GM12878 (cell line): ENCODE data around the gene KCNN1. TPM values are rescaled to one million over a fixed set of nuclear protein-coding genes. Genes with fewer than 3 reads are reported as not detected.

Source experiments
- ATAC-seq: fragments of 200-7000 bp; cut with Tn5 transposase; 3 replicates; pipeline ENCODE4 v1.9.1; 2020; ENCODE audit warnings: mild to moderate bottlenecking, moderate library complexity
- BruUV-seq: library from RNA; stranded (reverse); fragments of 400-500 nt; replicated peaks from 2 replicates; lab custom pipeline; 2021; lab: Mats Ljungman, UMichigan
- CTCF ChIA-PET: fragments of 300-600 bp; sonication (Branson Sonifier 250); formaldehyde crosslinking; extraction: SDS; loops from one replicate; lab custom pipeline; 2021; ENCODE audit warnings: inconsistent platforms; lab: Yijun Ruan, JAX
- POLR2A ChIA-PET: fragments of 350-600 bp; formaldehyde crosslinking; extraction: SDS; loops from one replicate; lab custom pipeline; 2021; ENCODE audit warnings: inconsistent platforms; lab: Charles Lee
- RAD21 ChIA-PET: fragments of 300-600 bp; sonication (Branson Sonifier 250); formaldehyde crosslinking; loops from one replicate; lab custom pipeline; 2023; ENCODE audit warnings: antibody characterized with exemption; ENCODE audit not compliant: unreplicated experiment; lab: Charles Lee
- SMC1A ChIA-PET: fragments of 300-600 bp; sonication (Branson Sonifier 250); formaldehyde crosslinking; loops from one replicate; lab custom pipeline; 2023; ENCODE audit not compliant: unreplicated experiment, uncharacterized antibody; lab: Charles Lee
- DNase-seq: peaks from one replicate; pipeline ENCODE4 v3.0.0-alpha.2; 2011; ENCODE audit warnings: low read depth, low spot score
- FAIRE-seq: peaks from 3 replicates; lab custom pipeline; 2011; peaks lifted over from hg19 to GRCh38; lab: Jason Lieb, UNC
- H2AFZ ChIP-seq: 2 replicates; pipeline ENCODE4 v1.6.0; 2011; ENCODE audit warnings: low read depth, low read length, control low read depth; ENCODE audit not compliant: control insufficient read depth
- H3K27ac ChIP-seq: 2 replicates; pipeline ENCODE4 v1.5.1; 2011; ENCODE audit warnings: control low read depth; ENCODE audit not compliant: control insufficient read depth, insufficient read depth
- H3K27me3 ChIP-seq, 2 experiments: replicated peaks in 1 of 2; 2 replicates each; pipeline versions ENCODE4 v1.6.0 to v1.6.1; 2011; ENCODE audit warnings: low read length in 1 of 2; ENCODE audit not compliant: control insufficient read depth in 2 of 2, insufficient read depth in 2 of 2
- H3K36me3 ChIP-seq, 2 experiments: 2 replicates each; pipeline ENCODE4 v1.5.1; 2011; ENCODE audit warnings: low read length in 1 of 2; ENCODE audit not compliant: control insufficient read depth in 2 of 2, insufficient read depth in 2 of 2
- H3K4me1 ChIP-seq: 2 replicates; pipeline ENCODE4 v1.6.1; 2011; ENCODE audit warnings: mild to moderate bottlenecking, low read length, moderate library complexity, mixed read lengths; ENCODE audit not compliant: control insufficient read depth, insufficient read depth
- H3K4me2 ChIP-seq: 2 replicates; pipeline ENCODE4 v1.6.0; 2011; ENCODE audit warnings: control low read depth; ENCODE audit not compliant: control insufficient read depth, insufficient read depth
- H3K4me3 ChIP-seq: fragments of 200-600 bp; sonication (generic); 2 replicates; pipeline ENCODE4 v1.5.1; 2016
- H3K79me2 ChIP-seq: 2 replicates; pipeline ENCODE4 v1.6.0; 2011; ENCODE audit warnings: low read length; ENCODE audit not compliant: control insufficient read depth, insufficient read depth
- H3K9ac ChIP-seq: 2 replicates; pipeline ENCODE4 v1.8.0; 2011; ENCODE audit warnings: low read length, control low read depth, mixed read lengths; ENCODE audit not compliant: control insufficient read depth, insufficient read depth
- H3K9me3 ChIP-seq: replicated peaks from 3 replicates; pipeline ENCODE4 v1.5.1; 2011; ENCODE audit warnings: mild to moderate bottlenecking, low read length; ENCODE audit not compliant: control insufficient read depth, insufficient read depth
- H4K20me1 ChIP-seq: 2 replicates; pipeline ENCODE4 v1.6.0; 2011; ENCODE audit not compliant: control insufficient read depth, insufficient read depth
- ATF7 ChIP-seq: fragments of 450-650 bp; IDR thresholded peaks from 2 replicates; pipeline ENCODE4 v1.6.1; 2016; ENCODE audit warnings: low read depth, mild to moderate bottlenecking
- BCL11A ChIP-seq: IDR thresholded peaks from 2 replicates; pipeline ENCODE4 v1.6.1; 2011; ENCODE audit warnings: low read depth, low read length
- BCL3 ChIP-seq: IDR thresholded peaks from 2 replicates; pipeline ENCODE4 v1.6.1; 2011; ENCODE audit warnings: borderline replicate concordance, low read depth, mild to moderate bottlenecking, moderate library complexity, low read length; ENCODE audit not compliant: insufficient read depth, poor library complexity, severe bottlenecking
- CEBPZ ChIP-seq: fragments of 150-350 bp; IDR thresholded peaks from 2 replicates; pipeline ENCODE4 v1.6.1; 2016; ENCODE audit warnings: low read depth, low read length
- CREB1 ChIP-seq: IDR thresholded peaks from 2 replicates; pipeline ENCODE4 v1.6.1; 2012; ENCODE audit warnings: low read depth, mild to moderate bottlenecking, inconsistent platforms
- CREM ChIP-seq: IDR thresholded peaks from 2 replicates; pipeline ENCODE4 v1.6.1; 2014; ENCODE audit warnings: antibody characterized with exemption, low read depth
- DPF2 ChIP-seq: fragments of 450-650 bp; IDR thresholded peaks from 2 replicates; pipeline ENCODE4 v1.6.1; 2017; ENCODE audit warnings: mild to moderate bottlenecking
- EED ChIP-seq: sonication (generic); IDR thresholded peaks from 2 replicates; pipeline ENCODE4 v1.6.1; 2016; ENCODE audit warnings: antibody characterized with exemption, low read depth
- FOXM1 ChIP-seq: IDR thresholded peaks from 2 replicates; pipeline ENCODE4 v1.6.1; 2012; ENCODE audit warnings: low read depth, mild to moderate bottlenecking, inconsistent platforms, low read length, moderate library complexity
- GATAD2B ChIP-seq: fragments of 450-650 bp; conservative IDR thresholded peaks from 2 replicates; pipeline ENCODE4 v1.6.1; 2017; ENCODE audit warnings: low read depth, mild to moderate bottlenecking, moderate library complexity
- MTA3 ChIP-seq: IDR thresholded peaks from 2 replicates; pipeline ENCODE4 v1.6.1; 2012; ENCODE audit warnings: low read length, inconsistent platforms, borderline replicate concordance
- NFIC ChIP-seq: IDR thresholded peaks from 2 replicates; pipeline ENCODE4 v1.6.1; 2012; ENCODE audit warnings: low read depth, mild to moderate bottlenecking, inconsistent platforms, low read length, moderate library complexity
- NRF1 ChIP-seq: conservative IDR thresholded peaks from 2 replicates; pipeline ENCODE4 v1.6.1; 2011; ENCODE audit warnings: mild to moderate bottlenecking, low read depth, low read length, improper control_type of control experiment
- PKNOX1 ChIP-seq: fragments of 450-650 bp; IDR thresholded peaks from 2 replicates; pipeline ENCODE4 v1.6.1; 2016; ENCODE audit warnings: mild to moderate bottlenecking
- PML ChIP-seq: IDR thresholded peaks from 2 replicates; pipeline ENCODE4 v1.6.1; 2012; ENCODE audit warnings: low read length, inconsistent platforms
- RCOR1 ChIP-seq: conservative IDR thresholded peaks from 2 replicates; pipeline ENCODE4 v1.6.1; 2012; ENCODE audit warnings: low read depth, low read length, improper control_type of control experiment
- SMAD1 ChIP-seq: fragments of 450-650 bp; IDR thresholded peaks from 2 replicates; pipeline ENCODE4 v1.6.1; 2018; ENCODE audit warnings: mild to moderate bottlenecking, low read depth; ENCODE audit not compliant: partially characterized antibody
- SMC3 ChIP-seq: IDR thresholded peaks from 2 replicates; pipeline ENCODE4 v1.6.1; 2011; ENCODE audit warnings: low read length, improper control_type of control experiment, borderline replicate concordance
- ZNF24 ChIP-seq: fragments of 450-650 bp; IDR thresholded peaks from 2 replicates; pipeline ENCODE4 v1.6.1; 2017; ENCODE audit warnings: antibody characterized with exemption, mild to moderate bottlenecking
- ZSCAN29 ChIP-seq: fragments of 450-650 bp; IDR thresholded peaks from 2 replicates; pipeline ENCODE4 v1.6.1; 2017; ENCODE audit warnings: mild to moderate bottlenecking, moderate library complexity
- WGBS: methylation state at CpG from one replicate; pipeline ENCODE4 v1.1.6; 2016; ENCODE audit warnings: low lambda C conversion rate; ENCODE audit not compliant: insufficient replicate concordance, insufficient coverage; ENCODE audit errors: missing lambda C conversion rate; 5-methylcytosine and 5-hydroxymethylcytosine counted together
- in situ Hi-C: fragments of 300-500 bp; cut with MboI; formaldehyde crosslinking; loops from 9 replicates; pipeline ENCODE4 v1.14.3; 2018; ENCODE audit warnings: mixed read lengths
- intact Hi-C: fragments of 100-400 bp; cut with micrococcal nuclease; formaldehyde crosslinking; loops from one replicate; pipeline ENCODE4 v1.14.2; 2022; ENCODE audit not compliant: unreplicated experiment
- polyA plus RNA-seq, 11 experiments: library from polyadenylated mRNA; depleted of rRNA in 4 of 11; unstranded in 6 of 11; stranded (reverse) in 5 of 11; fragments of >200 nt; fragmentation: Nextera tagmentation in 4 of 11; fragmentation: Illumina TruSeq in 1 of 11; extraction: Ambion mirVana in 4 of 11; extraction: Trizol in 1 of 11; gene quantifications; 1 replicate in 1 of 11; 2 replicates in 10 of 11; pipeline versions ENCODE4 v1.2.1 to v1.2.3, GENCODE V29; 2011 to 2016; ENCODE audit warnings: inconsistent platforms in 2 of 11, missing spikeins in 2 of 11, low read depth in 1 of 11
- total RNA-seq, 4 experiments: library from RNA; depleted of rRNA in 3 of 4; stranded (reverse); fragments of >200 nt in 3 of 4; fragmentation: Illumina TruSeq in 1 of 4; extraction: Trizol in 1 of 4; gene quantifications; 2 replicates each; pipeline versions ENCODE4 v1.2.1 to v1.2.3, GENCODE V29; 2013 to 2021

KCNN1 gene
- total and polyA plus RNA-seq, 10 of the 15 experiments (the other 5 are each of a cell fraction or from before 2014, with no cell fraction given) = 0.02 to 0.95 (median 0.16) TPM; not detected in 1

- peaks cover 0 to 3% of the 10 kb centered on the region in 2 experiments; a peak in 2 of 4 replicates for H3K27me3 ChIP-seq
- no peaks in the 10 kb centered on the region for H3K79me2 ChIP-seq
- peak; percentile 98 for ATAC-seq
- H3K9me3 ChIP-seq = peaks cover 7% of the 10 kb centered on the region
- ChIA-PET CTCF (interaction anchor here (1.1 to 3.6 kb wide), 6 partner anchors 9 to 126 kb away, joined by 3 to 29 read pairs (median 4); no protein-coding TSS in a partner anchor), SMC1A (interaction anchor here (1.0 to 2.3 kb wide), 7 partner anchors 10 to 107 kb away, joined by 3 to 12 read pairs (median 5); no protein-coding TSS in a partner anchor), RAD21 (interaction anchor here (0.8 to 2.3 kb wide), 9 partner anchors 11 to 292 kb away, joined by 3 to 12 read pairs (median 6); no protein-coding TSS in a partner anchor), POLR2A (interaction anchor here (0.5 to 1.9 kb wide), 9 partner anchors 17 to 1811 kb away, joined by 3 to 16 read pairs (median 5); no protein-coding TSS in a partner anchor)
- intact Hi-C loops (no loop called here), in situ Hi-C loops (no loop called here)
- FAIRE-seq = peak; percentile 99
- peak overlapping the region; percentile 34; the same call in 1 of the 2 replicates for H3K4me3 ChIP-seq
- no peaks in the 10 kb centered on the region for H4K20me1 ChIP-seq
- peak; percentile 90 for DNase-seq
- peaks cover 15% of the 10 kb centered on the region for H3K4me1 ChIP-seq
- H3K36me3 ChIP-seq = no peaks in the 10 kb centered on the region
- H3K4me2 ChIP-seq = peak overlapping the region; percentile 30
- H3K9ac ChIP-seq = no peak overlapping the region
- H2AFZ ChIP-seq = no peak overlapping the region
- 0% methylated on average over 12 of the region's 12 CpGs for WGBS
- no peak overlapping the region for H3K27ac ChIP-seq
- BruUV-seq = no TSS peak
- TF ChIP-seq BCL11A = peak; percentile 95
- peak; percentile 90; the same call in 1 of the 2 replicates for TF ChIP-seq MTA3
- peak; percentile 86 for TF ChIP-seq FOXM1
- 0 out of 2 replicates have a peak, but pooled peaks have one; percentile 51 for TF ChIP-seq RCOR1
- TF ChIP-seq CREM = peak; percentile 79
- peak; percentile 17; the same call in 1 of the 2 replicates for TF ChIP-seq SMC3
- peak; percentile 86 for TF ChIP-seq NFIC
- TF ChIP-seq CEBPZ = no peak
- TF ChIP-seq GATAD2B = peak; percentile 93
- peak; percentile 88 for TF ChIP-seq ATF7
- TF ChIP-seq DPF2 = peak; percentile 97
- TF ChIP-seq ZSCAN29 = no peak
- peak; percentile 97 for TF ChIP-seq EED
- peak; percentile 65; the same call in 1 of the 2 replicates for TF ChIP-seq PKNOX1
- no peak for TF ChIP-seq NRF1
- peak; percentile 86 for TF ChIP-seq BCL3
- peak; percentile 21; the same call in 1 of the 2 replicates for TF ChIP-seq PML
- TF ChIP-seq SMAD1 = no peak
- TF ChIP-seq ZNF24 = peak; percentile 58; the same call in 1 of the 2 replicates
- TF ChIP-seq CREB1 = peak; percentile 59
Measured at GRCh38 chr19:18044825-18045304, 78.0 kb downstream of the KCNN1 start.
